ENCODE measurements around the gene C17orf100. TPM values are rescaled to one million over a fixed set of nuclear protein-coding genes. Genes with fewer than 3 reads are reported as not detected.

C17orf100 gene
- total RNA-seq, 1 donor from 2014 or later = 1.3 TPM

DNA sequence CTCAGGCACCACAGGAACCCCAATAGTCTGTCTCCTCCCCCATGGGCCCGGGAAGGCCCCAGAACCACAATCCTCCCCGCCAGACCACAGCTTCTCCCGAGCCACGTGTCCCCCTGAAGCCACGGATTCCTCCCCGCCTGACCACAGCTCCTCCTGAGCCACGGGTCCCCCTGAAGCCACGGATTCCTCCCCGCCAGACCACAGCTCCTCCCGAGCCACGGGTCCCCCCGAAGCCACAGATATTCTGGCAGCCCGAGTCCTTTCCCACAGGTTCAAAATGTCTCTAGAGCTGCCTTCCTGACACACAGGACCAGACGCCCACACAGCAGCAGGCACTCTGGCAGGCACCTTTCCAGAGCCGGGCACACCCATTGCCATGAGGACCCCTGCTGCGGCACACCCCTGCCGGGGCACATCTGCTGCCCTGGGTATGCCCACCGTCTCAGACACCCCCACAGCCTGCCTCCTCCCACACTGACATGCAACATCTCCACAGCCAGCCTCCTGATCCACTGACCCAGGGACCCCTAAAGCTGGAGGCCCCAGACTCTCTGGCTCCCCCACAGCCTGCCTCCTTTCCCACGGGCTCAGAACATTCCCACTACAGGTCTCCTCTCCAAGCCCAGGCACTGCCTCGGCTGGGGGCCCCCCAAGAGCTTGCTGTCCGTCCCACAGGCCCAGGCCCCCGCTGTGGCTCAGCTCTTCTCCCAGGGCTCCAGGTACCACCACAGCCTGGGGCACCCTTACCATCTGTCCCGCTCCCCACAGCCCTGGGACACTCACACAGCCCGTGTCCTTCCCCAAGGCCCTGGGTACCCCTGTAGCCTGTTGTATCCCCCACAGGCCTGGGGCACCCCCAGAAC lies 13.3 kb upstream of the C17orf100 start:
- TF ChIP-seq, protein P1, sequence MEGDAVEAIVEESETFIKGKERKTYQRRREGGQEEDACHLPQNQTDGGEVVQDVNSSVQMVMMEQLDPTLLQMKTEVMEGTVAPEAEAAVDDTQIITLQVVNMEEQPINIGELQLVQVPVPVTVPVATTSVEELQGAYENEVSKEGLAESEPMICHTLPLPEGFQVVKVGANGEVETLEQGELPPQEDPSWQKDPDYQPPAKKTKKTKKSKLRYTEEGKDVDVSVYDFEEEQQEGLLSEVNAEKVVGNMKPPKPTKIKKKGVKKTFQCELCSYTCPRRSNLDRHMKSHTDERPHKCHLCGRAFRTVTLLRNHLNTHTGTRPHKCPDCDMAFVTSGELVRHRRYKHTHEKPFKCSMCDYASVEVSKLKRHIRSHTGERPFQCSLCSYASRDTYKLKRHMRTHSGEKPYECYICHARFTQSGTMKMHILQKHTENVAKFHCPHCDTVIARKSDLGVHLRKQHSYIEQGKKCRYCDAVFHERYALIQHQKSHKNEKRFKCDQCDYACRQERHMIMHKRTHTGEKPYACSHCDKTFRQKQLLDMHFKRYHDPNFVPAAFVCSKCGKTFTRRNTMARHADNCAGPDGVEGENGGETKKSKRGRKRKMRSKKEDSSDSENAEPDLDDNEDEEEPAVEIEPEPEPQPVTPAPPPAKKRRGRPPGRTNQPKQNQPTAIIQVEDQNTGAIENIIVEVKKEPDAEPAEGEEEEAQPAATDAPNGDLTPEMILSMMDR (IDR thresholded peaks at IDR 0.05) = no peak
- H3K9me3 ChIP-seq = no peaks in the 10 kb centered on the region
- H3K4me3 ChIP-seq = no peak overlapping the region
- no peak for ATAC-seq
- H3K27me3 ChIP-seq = no peaks in the 10 kb centered on the region
- no peak for DNase-seq
- H3K36me3 ChIP-seq = peaks cover 15% of the 10 kb centered on the region
- intact Hi-C loops (cut with DNase I) = no loop called here
- H3K27ac ChIP-seq = no peak overlapping the region
- H3K4me1 ChIP-seq = peaks cover 29% of the 10 kb centered on the region

DNA sequence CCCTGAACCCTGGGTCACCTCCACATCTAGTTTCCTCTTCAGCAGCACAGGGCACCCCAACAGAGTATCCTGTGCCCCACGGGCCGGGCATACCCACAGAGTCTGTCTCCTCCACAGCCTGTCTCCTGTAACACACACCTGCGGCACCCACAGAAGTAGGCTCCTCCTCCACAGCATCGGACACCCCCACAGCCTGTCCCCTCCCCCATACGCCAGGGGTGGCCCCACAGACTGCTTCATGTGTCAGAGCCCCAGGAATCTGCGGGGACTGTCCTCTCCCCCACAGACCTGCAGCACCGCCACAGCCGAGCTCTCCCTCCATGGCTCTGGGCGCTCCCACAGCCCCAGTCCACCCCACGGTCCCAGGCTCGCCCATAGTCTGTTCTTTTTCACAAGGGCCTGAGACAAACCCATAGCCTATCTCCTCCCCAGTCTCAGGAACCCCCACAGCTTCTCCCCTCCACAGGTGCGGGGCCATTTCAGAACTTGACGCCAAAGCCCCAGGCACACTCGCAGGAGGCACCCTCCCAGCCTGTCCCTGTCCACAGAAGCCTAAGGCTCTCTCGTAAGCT lies 12.5 kb upstream of the C17orf100 start:
- intact Hi-C loops (cut with DNase I) = no loop called here
- TF ChIP-seq, protein P1 (IDR thresholded peaks at IDR 0.05) = no peak
- Histone ChIP-seq H3K4me1 (peaks cover 29% of the 10 kb centered on the region), H3K27ac (peak overlapping the region; percentile 92), H3K4me3 (peak overlapping the region; percentile 99), H3K36me3 (peaks cover 17% of the 10 kb centered on the region), H3K9me3 (no peaks in the 10 kb centered on the region), H3K27me3 (no peaks in the 10 kb centered on the region)
- no peak for DNase-seq
- ATAC-seq = no peak

DNA sequence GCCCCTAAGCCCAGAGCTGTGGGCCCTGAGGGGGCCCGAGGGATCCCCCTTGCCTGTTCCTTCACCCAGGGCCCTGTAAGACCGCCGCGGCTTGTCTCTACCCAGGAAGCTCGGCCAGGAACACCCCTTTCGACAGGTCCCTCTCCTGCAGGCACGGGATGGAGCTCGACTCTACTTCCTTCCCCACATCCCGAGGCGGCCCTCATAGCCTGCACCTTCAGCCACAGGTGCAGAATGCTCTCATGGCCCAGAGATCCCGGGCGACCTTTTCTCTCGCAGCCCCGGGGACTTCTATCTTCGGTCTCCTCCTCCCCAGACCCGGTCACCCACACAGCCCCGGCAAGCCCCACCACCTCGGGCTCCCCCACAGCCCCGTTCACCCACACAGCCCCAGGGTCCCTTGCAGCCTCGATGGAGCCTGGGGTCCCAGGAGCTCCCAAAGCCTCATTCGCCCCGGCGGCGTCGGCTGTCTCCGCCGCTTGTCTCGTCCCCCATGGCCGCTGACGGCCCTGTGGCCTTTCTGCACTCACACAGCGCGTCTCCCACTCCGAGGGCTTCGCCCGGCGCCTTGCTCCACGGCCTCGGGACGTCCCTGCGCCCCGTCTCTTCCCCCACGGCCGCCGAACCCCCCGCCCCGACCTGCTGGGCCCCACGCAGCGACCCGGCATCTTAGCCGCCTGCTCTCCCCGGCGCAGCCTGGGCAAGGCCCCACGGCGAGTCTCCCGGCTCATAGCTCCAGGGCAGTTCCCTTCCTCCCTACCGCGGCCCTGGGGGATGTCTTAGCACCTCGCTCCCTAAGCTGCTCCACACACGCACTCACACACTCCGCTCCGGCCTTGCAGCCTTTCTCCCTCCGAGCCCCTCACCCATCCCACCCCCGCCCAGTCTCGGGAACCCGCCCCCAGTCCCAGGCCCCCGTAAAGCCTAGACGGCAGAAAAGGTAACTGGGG lies 11.7 kb upstream of the C17orf100 start:
- H3K9me3 ChIP-seq = no peaks in the 10 kb centered on the region
- intact Hi-C loops (cut with DNase I) = no loop called here
- ATAC-seq (peak; percentile 54), DNase-seq (peak; percentile 82)
- H3K27me3 ChIP-seq = no peaks in the 10 kb centered on the region
- H3K36me3 ChIP-seq = peaks cover 19% of the 10 kb centered on the region
- H3K4me3 ChIP-seq = peak overlapping the region; percentile 99
- peak overlapping the region; percentile 92 for H3K27ac ChIP-seq
- TF ChIP-seq, protein P1 (IDR thresholded peaks at IDR 0.05) = no peak
- H3K4me1 ChIP-seq = peaks cover 29% of the 10 kb centered on the region

DNA sequence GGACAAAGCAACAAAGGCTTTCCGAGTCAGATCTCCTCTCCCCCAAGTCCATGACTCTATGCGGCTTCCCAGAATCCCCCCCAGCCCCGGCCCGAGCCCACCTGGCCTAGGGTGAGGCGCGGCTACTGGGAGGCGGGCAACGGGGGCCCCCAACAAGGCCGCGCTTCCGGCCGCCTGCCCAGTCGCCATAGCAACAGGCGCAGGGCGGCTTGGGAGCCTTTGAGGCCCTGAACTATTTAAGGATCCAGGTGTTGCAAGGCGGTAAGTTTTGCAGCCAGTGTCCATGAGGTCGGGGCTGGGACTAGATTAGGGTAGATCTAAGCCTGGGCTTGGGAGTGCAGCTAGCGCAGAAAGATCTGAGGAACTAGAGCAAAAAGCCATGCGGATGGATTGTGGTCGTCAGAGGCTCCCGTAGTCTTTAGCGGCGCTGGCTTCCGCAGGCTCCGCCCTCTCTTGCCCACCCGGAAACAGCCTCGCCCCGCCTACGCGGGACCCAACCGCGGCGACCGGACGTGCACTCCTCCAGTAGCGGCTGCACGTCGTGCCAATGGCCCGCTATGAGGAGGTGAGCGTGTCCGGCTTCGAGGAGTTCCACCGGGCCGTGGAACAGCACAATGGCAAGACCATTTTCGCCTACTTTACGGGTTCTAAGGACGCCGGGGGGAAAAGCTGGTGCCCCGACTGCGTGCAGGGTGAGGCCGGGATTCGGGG lies 10.9 kb upstream of the C17orf100 start, which contains the start of the genes KIAA0753 and TXNDC17:
KIAA0753 (minus strand) TSS at position 176 of the 711 bp plus-strand sequence. CDS start 5,608 bp downstream, outside the sequence.
TXNDC17 (plus strand) TSS at position 525 of the 711 bp plus-strand sequence; CDS start at position 548, 23 bp downstream.
- Histone ChIP-seq H3K4me3 (peak within 1 kb of the TSS; percentile 99), H3K4me1 (peaks cover 29% of the 10 kb centered on the region), H3K27me3 (no peaks in the 10 kb centered on the region), H3K36me3 (peaks cover 28% of the 10 kb centered on the region), H3K27ac (peak within 1 kb of the TSS; percentile 92), H3K9me3 (no peaks in the 10 kb centered on the region)
- ATAC-seq = peak; percentile 96
- DNase-seq = peak; percentile 97
- intact Hi-C loops (cut with DNase I) = no loop called here
- TF ChIP-seq, protein P1 (IDR thresholded peaks at IDR 0.05) = no peak

All from upper lobe of right lung (tissue), 1 donor.